IPS DF 19.7 (cell line): ENCODE results near the gene TEAD1.

Experiments used
- DNase-seq: peaks from one replicate; pipeline ENCODE4 v3.0.0-alpha.2; 2013; ENCODE audit warnings: low read depth, low spot score

The TEAD1 gene

GRCh38 chr11:12897867-12898266 is 223.6 kb downstream of the TEAD1 start:
- no peak for DNase-seq

- no peak for DNase-seq
These were observed 226.3 kb downstream of the TEAD1 start for GRCh38 chr11:12900496-12900895.

GRCh38 chr11:12901272-12901671 is 227.1 kb downstream of the TEAD1 start:
- no peak for DNase-seq

- DNase-seq: no peak
These were observed 227.8 kb downstream of the TEAD1 start for GRCh38 chr11:12901874-12902481.

- no peak for DNase-seq
These were observed 228.7 kb downstream of the TEAD1 start for GRCh38 chr11:12902791-12903486.

- no peak for DNase-seq
These were observed 231.2 kb downstream of the TEAD1 start for GRCh38 chr11:12905435-12905834.

GRCh38 chr11:12906501-12906900 is 232.3 kb downstream of the TEAD1 start:
- no peak for DNase-seq

- DNase-seq: no peak
These were observed 235.7 kb downstream of the TEAD1 start for GRCh38 chr11:12909879-12910278.

GRCh38 chr11:12914400-12914912 is 240.2 kb downstream of the TEAD1 start:
- peak; percentile 85 for DNase-seq

- DNase-seq: no peak
These were observed 240.9 kb downstream of the TEAD1 start for GRCh38 chr11:12915093-12915492.

GRCh38 chr11:12917822-12918221 is 243.6 kb downstream of the TEAD1 start:
- no peak for DNase-seq

- DNase-seq: no peak
These were observed 244.4 kb downstream of the TEAD1 start for GRCh38 chr11:12918667-12919066.

- no peak for DNase-seq
These were observed 248.2 kb downstream of the TEAD1 start for GRCh38 chr11:12922418-12922817.

- no peak for DNase-seq
These were observed 248.8 kb downstream of the TEAD1 start for GRCh38 chr11:12922980-12923507.

- DNase-seq: no peak
These were observed 250.4 kb downstream of the TEAD1 start for GRCh38 chr11:12924650-12925049.

GRCh38 chr11:12925520-12925919 is 251.3 kb downstream of the TEAD1 start:
- DNase-seq: no peak

GRCh38 chr11:12927221-12927620 is 253.0 kb downstream of the TEAD1 start:
- no peak for DNase-seq

GRCh38 chr11:12927886-12928285 is 253.7 kb downstream of the TEAD1 start:
- DNase-seq: no peak

- DNase-seq: no peak
These were observed 256.6 kb downstream of the TEAD1 start for GRCh38 chr11:12930850-12931249.

- no peak for DNase-seq
These were observed 258.3 kb downstream of the TEAD1 start for GRCh38 chr11:12932485-12932884.

- no peak for DNase-seq
These were observed 262.0 kb downstream of the TEAD1 start for GRCh38 chr11:12936200-12936599.

GRCh38 chr11:12938590-12939247 is 264.5 kb downstream of the TEAD1 start:
- no peak for DNase-seq

GRCh38 chr11:12941671-12942070 is 267.4 kb downstream of the TEAD1 start:
- no peak for DNase-seq
